Non-pigmented ciliary epithelial cell (primary cell): ENCODE measurements around the gene LNPEP.

Experiments used
- DNase-seq: peaks from one replicate; pipeline ENCODE4 v3.0.0-alpha.2; 2010; ENCODE audit warnings: low read depth

The LNPEP gene

DNA sequence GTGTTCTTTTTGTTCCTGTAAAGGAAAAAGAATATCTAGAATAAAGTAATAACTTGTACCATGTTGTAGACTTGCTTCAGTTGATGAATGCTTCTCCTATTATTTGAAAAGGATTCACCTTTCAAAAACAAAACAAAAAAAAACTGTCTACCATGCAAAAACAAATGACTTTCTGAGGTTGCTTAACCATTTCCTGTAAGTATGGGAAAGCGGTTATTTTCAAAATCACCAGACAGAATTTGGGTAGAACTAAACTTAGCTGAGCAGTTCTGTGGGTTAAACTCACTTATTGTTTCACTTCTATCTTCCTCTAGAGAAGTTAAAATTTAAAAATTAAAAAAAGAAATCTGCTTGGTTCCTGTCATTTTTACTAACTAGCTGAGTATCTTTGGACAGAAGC lies 25.2 kb downstream of the LNPEP start:
- DNase-seq = no peak

- DNase-seq = no peak
These were observed 26.7 kb downstream of the LNPEP start for GRCh38 chr5:96962540-96962991.

- DNase-seq = no peak
These were observed 27.4 kb downstream of the LNPEP start for GRCh38 chr5:96963267-96963666.

- DNase-seq = no peak
These were observed 30.9 kb downstream of the LNPEP start for GRCh38 chr5:96966801-96967200.

GRCh38 chr5:96967400-96967799 lies 31.5 kb downstream of the LNPEP start:
- no peak for DNase-seq

DNA sequence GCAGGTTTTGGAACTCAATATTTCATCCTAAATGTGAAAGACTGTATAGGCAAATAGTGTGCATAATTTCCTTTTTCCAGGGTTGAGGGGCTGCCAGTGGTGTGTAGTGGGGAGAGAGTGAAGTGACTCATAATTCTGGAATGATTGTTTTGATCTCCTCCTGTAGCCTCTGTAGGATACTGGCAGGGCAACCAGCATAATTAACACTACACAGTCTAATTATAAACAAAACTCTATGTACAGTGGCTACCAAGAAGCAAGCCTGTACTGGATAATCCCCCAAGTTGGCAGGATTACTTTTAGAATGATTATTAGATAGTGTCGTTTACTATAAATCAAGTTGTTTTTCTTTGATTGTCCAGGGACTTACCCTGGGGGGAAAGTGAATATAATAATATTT lies 32.2 kb downstream of the LNPEP start:
- DNase-seq = no peak

- no peak for DNase-seq
These were observed 32.7 kb downstream of the LNPEP start for GRCh38 chr5:96968614-96969013.

DNA sequence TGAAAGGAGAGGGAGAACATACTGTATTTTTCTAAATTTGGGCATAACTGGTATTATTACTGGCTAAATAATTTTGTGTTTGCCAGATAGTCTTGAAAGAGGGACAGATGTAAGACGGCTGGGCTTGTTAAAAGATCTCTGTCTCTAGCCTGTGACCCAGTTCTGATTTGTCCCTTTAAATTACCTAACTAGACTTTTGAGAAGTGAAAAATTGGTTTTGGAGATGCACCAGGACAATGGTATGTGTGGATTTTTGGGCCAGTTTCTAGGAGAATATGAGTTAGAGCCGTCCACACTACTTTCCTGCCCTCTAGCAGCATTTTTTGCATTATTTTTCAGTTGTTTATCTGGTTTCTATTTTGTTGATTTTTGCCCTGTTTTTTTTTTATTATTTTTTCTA lies 33.5 kb downstream of the LNPEP start:
- DNase-seq = no peak

- no peak for DNase-seq
These were observed 36.9 kb downstream of the LNPEP start for GRCh38 chr5:96972599-96973334.

DNA sequence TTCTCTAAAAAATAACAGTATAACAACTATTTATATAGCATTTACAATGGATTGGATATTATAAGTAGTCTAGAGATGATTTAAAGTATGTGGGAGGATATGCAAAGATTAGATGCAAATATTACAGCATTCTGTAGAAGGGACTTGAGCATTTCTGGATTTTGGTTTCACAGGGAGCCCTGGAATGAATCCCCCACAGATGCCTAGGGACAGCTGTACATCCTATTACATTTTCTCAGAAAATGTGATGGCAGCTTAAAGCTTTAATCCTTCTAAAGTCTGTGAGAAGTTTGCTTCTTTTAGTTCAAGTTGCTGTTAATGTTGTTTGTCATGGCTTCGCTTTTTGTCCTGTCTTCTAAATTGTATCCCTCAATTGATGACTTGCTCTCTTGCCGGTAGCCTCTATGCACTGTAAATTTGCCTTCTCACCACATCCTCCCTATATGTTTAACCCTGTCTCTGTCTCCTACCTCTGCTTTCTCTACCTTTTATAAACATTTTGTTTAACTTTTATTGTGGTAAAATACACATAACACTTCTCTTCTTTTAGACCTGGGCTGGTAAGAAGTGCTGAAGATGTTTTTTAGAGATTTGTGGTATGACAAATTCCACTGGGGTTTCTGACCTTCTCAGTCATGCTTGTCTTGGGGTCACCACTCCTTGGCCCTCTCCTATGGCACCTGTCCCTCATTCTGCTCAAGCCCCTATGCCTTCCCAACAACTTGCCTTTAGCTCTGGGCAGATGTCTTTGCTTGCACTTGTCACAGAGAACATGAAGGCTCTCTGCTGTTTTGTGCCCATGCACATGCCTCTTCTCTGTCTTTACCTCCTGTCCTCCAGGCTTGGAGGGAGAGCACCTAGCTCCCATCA lies 37.9 kb downstream of the LNPEP start:
- no peak for DNase-seq

DNA sequence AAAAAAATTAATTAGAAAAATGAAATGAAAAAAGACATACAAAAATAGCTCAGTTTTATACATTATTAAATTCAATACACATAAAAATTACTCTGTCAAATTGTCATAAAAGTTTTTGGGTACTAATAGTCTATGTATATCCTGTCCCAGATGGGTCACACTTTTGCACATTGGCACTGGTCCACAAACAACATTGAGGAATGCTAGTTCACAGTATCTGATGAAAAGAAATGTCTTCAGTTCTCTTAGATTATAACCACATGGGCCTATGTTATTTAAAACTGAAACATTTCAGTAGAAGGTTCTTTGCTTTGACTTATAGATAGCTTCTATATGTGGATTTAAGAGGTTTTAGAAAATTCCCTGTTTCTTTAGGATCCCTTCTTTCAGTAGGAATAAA lies 39.8 kb downstream of the LNPEP start:
- DNase-seq = no peak

DNA sequence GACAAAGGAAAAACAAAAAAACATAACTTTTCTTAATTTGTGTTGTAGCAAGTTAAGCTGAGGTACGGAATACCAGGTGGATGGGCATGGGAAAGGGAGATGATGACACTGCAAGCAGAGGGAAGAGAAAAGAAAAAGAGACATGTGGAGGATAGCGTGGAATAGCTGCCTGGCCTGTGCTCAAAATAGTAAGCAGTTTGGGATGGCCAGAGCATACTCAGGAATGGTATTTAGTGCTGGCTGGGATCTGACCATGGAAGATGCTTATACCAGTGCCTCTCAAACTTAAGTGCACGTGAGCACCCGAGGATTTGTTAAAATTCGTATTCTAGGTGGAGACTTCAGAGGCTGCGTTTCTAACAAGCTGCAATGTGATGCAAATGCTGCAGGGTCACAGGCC lies 41.3 kb downstream of the LNPEP start:
- DNase-seq = no peak

- no peak for DNase-seq
These were observed 43.1 kb downstream of the LNPEP start for GRCh38 chr5:96978812-96979449.

DNA sequence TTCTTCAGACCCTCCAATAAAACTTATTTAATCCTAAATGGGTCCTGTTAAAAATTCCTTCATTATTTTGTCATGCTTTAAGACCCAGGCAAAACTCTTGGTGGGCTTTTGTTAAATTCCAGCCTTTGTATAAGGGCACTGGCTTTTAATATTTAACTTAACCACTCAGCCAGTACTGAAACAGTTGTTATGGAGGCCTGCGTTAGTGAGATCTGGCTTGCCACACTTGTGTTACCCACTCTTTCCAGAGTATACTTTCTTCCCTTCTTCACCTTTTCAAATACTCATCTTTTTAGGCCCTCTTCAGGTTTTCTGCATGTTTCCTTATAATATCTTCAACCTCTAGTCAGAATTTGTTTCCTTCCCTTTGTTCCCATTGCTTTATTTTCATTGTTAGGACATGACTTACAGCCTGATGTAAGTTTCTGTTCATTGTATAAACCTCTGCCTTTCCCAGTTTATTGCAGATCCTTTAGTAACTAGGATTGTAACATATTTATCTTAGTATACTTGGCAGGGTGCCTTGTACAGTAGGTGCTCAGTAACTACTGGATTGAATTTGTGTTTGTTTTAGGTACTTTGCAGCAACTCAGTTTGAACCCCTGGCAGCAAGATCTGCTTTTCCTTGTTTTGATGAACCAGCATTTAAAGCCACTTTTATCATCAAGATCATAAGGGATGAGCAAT lies 48.8 kb downstream of the LNPEP start:
- no peak for DNase-seq

GRCh38 chr5:96986450-96986849 lies 50.6 kb downstream of the LNPEP start:
- no peak for DNase-seq

DNA sequence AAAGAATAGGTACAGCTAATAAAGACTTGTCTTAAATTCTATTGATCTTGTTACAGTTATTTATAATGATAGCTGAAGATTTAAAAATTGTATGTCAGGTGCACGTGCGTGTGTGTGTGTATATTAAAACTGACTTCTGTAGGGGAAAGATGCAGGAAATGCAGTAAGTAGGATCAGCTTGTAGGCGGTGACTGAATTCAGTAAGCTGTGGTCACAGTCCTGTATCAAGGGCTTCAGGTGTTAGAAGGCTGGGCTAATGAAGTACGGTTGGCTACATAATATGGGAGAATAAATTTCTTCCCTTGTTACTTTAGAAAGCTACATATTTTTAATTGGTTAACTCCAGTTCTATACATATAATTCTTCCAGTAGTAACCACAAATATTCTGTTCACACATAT lies 54.2 kb downstream of the LNPEP start:
- DNase-seq = no peak

DNA sequence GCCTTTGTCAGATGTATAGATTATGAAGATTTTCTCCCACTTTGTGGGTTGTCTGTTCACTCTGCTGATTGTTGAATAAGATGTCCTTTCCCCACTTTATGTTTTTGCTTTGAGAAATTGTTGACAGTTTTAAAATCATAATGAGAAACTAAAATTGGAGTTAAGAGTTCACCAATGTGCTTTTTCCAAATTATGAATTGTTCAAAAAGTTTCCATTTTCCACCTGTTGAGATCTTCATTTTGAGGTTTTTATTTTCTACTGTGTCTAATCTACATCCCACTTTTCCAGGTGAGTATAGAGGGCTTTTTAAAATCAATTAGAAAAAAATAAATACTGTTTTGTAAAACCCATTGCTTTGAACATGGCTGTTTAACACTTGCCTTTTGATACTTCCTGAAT lies 55.8 kb downstream of the LNPEP start:
- no peak for DNase-seq

DNA sequence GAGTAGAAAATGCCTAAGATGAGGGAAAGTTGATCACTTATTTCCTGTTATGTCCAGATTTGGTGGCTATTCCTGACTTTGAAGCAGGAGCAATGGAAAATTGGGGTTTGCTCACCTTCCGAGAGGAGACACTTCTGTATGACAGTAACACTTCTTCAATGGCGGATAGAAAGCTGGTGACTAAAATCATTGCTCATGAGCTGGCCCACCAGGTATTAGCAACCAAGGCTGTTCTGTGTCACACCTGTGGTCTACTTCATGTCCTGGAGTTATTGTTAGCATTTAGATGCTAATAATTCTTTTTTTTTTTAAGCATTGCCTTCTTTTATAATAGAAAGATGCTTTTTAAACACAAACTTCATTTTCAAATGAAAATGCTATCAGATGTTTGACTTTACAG lies 57.9 kb downstream of the LNPEP start:
- DNase-seq = no peak

DNA sequence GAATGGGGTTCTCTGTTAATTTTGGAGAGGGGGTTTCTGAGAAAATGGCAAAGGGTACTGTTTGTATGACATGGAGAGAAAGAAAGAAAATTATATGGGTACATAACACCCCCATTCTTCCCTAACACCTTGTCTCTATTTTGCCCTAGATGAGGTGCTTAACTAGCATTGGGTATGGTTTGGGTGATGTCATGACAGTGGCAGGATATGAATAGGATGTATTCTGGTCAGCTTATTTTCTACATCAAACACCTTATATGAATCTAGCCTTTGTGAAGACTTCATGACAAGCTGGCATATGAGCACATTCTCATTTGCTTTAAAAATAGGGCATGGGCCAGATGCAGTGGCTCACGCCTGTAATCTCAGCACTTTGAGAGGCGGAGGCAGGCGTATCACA lies 58.6 kb downstream of the LNPEP start:
- no peak for DNase-seq

DNA sequence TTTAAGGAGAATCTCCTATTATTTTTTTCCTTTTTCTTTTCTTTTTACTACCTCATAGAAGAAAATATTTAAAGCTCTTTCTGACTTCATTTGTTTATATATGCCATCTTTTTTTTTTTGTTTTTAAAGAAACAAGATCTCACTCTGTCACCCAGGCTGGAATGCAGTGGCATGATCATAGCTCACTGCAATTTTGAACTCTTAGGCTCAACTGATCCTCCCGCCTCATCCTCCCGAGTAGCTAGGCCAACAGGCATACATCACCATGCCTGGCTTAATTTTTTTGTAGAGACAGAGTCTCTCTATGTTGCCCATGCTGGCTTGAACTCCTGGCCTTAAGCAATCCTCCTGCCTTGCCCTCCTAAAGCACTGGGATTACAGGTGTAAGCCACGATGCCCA lies 59.5 kb downstream of the LNPEP start:
- no peak for DNase-seq

- no peak for DNase-seq
These were observed 61.5 kb downstream of the LNPEP start for GRCh38 chr5:96997265-96997859.

GRCh38 chr5:96999856-97000255 lies 64.0 kb downstream of the LNPEP start:
- DNase-seq = no peak
